Measurements from ENCODE around the gene PPP2R5D. TPM values are rescaled to one million over a fixed set of nuclear protein-coding genes. Genes with fewer than 3 reads are reported as not detected.

The PPP2R5D gene
- total RNA-seq, 1 donor from 2014 or later, result 33.4 TPM

DNA sequence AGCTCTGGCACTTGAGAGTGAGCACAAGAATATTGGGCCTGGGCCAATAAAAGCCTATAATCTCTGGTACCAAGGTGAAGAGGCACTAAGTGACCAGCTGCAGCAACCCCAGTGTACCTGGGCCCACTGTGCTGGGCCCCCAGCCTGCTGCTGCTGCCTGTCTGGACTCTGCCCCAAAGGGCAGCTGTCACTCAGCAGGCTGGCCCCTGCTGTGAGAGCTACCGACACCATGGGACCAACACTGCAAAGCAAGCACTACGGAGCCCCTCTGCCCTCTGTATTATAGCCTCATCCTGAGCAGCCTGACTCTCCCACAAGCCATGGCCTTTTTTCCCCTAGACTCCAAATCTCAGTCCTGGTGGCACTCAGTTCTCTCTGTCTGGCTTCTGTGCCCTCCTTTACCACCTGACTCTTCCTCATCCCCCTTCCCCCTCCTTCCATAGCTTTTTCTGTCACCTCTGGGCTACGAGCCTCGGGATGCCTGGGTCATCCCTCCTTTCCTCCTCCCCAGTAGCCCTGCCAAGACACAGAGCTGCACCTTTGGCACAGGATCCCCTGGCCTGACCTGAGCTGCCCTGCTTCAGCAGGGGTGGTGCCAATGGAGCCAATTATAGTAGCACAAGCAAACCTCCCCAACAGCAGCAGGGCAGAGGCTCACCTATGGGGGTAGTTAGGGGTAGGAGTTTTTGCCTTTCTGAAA, 51.3 kb downstream of the PPP2R5D start:
- Histone ChIP-seq H3K4me3 (ENCODE audit: low read depth, low read length) (no peak overlapping the region), H3K36me3 (ENCODE audit: control insufficient read depth, insufficient read depth, low read length) (peaks cover 7% of the 10 kb centered on the region), H3K27me3 (ENCODE audit: control insufficient read depth, insufficient read depth, low read length) (no peaks in the 10 kb centered on the region)
- DNase-seq (ENCODE audit: low read depth), result no peak
- TF ChIP-seq, protein P1, sequence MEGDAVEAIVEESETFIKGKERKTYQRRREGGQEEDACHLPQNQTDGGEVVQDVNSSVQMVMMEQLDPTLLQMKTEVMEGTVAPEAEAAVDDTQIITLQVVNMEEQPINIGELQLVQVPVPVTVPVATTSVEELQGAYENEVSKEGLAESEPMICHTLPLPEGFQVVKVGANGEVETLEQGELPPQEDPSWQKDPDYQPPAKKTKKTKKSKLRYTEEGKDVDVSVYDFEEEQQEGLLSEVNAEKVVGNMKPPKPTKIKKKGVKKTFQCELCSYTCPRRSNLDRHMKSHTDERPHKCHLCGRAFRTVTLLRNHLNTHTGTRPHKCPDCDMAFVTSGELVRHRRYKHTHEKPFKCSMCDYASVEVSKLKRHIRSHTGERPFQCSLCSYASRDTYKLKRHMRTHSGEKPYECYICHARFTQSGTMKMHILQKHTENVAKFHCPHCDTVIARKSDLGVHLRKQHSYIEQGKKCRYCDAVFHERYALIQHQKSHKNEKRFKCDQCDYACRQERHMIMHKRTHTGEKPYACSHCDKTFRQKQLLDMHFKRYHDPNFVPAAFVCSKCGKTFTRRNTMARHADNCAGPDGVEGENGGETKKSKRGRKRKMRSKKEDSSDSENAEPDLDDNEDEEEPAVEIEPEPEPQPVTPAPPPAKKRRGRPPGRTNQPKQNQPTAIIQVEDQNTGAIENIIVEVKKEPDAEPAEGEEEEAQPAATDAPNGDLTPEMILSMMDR (IDR thresholded peaks at IDR 0.05; ENCODE audit: insufficient read depth, low read length, poor library complexity, severe bottlenecking), result no peak

DNA sequence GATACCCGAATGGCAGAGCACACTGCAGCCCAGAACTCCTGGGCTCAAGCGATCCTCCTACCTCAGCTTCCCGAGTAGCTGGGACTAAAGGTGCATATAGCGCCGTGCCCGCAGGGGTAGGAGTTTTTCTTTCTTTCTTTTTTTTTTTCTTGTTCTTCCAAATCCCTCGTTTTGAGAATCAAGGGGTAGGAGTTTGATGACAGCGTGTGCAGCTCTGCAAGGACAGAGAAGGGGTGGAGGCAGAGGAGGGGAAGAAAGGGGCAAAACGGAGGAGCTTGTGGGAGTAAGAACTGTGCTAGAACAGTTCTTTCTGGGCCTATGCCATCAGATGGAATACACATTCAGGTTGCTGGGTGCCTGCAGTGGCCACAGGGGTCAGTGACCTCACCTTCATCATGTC, 52.3 kb downstream of the PPP2R5D start:
- TF ChIP-seq, protein P1 (IDR thresholded peaks at IDR 0.05; ENCODE audit: insufficient read depth, low read length, poor library complexity, severe bottlenecking), result no peak
- Histone ChIP-seq H3K27me3 (ENCODE audit: control insufficient read depth, insufficient read depth, low read length) (no peaks in the 10 kb centered on the region), H3K4me3 (ENCODE audit: low read depth, low read length) (no peak overlapping the region), H3K36me3 (ENCODE audit: control insufficient read depth, insufficient read depth, low read length) (peaks cover 7% of the 10 kb centered on the region)
- DNase-seq (ENCODE audit: low read depth), result no peak

DNA sequence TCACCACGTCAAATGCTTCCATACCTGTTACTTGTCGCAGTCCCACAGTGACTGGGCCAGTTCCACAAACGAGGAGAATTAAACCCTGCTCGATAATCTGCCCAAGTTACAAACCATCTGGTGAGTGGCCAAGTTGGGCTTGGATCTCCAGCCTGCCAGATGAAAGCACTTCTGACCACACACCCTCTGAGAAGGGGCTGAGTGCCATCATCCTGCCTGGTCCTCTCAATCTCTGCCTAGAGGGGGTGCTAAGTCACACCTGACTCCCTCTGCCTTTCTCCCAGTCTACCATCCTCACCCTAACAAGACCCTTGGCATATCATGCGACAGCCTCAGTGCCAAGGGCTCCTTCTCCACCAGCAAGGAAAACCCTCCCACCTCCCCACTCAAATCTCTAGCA, 52.8 kb downstream of the PPP2R5D start:
- H3K36me3 ChIP-seq (ENCODE audit: control insufficient read depth, insufficient read depth, low read length), result peaks cover 7% of the 10 kb centered on the region

DNA sequence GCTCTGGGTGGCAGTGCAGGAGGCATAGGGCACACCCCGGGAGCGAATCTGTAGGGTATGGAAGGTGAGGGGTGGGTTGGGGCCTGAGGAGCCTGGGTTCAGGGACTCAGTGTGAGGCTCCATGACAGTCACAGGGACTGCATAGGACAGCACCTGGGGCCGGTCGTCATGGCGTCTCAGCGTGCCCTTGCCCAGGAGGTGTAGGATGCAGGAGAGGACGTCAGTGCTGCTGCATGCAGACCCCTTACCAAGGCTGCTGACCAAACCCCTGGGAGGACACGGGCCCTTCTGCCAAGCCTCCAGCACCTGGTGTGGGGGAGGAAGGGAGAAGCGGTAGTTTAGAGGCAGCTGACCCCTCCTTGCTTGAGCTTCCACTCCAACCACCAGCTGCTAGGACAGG, 53.3 kb downstream of the PPP2R5D start:
- DNase-seq (ENCODE audit: low read depth), result no peak
- TF ChIP-seq, protein P1 (IDR thresholded peaks at IDR 0.05; ENCODE audit: insufficient read depth, low read length, poor library complexity, severe bottlenecking), result no peak
- Histone ChIP-seq H3K4me3 (ENCODE audit: low read depth, low read length) (no peak overlapping the region), H3K36me3 (ENCODE audit: control insufficient read depth, insufficient read depth, low read length) (peaks cover 7% of the 10 kb centered on the region), H3K27me3 (ENCODE audit: control insufficient read depth, insufficient read depth, low read length) (no peaks in the 10 kb centered on the region)

More for the DNA sequence above, 52.8 kb downstream of the PPP2R5D start:
- no peak for DNase-seq (ENCODE audit: low read depth)
- Histone ChIP-seq H3K4me3 (ENCODE audit: low read depth, low read length) (no peak overlapping the region), H3K27me3 (ENCODE audit: control insufficient read depth, insufficient read depth, low read length) (no peaks in the 10 kb centered on the region)
- TF ChIP-seq, protein P1 (IDR thresholded peaks at IDR 0.05; ENCODE audit: insufficient read depth, low read length, poor library complexity, severe bottlenecking), result no peak

DNA sequence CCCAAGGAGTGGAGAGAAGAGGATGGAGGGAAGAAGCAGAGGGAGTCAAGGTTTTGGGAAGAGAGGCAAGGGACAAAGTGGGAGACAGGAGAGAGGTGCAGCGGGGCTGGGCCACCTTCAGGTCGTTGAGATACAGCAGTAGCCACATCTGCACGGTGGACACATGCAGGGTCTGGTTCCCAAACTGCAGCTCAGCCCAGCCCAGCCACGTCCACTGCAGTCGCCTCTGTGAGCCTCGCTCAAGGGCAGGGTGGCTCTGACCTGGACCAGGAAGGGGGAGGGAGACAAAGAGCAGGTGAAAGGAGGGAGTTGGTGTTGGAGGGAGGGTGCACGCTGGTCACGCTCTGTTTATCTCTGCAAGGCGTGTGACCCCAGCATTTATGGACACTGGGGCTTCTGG, 54.4 kb downstream of the PPP2R5D start:
- Histone ChIP-seq H3K4me3 (ENCODE audit: low read depth, low read length) (no peak overlapping the region), H3K27me3 (ENCODE audit: control insufficient read depth, insufficient read depth, low read length) (no peaks in the 10 kb centered on the region), H3K36me3 (ENCODE audit: control insufficient read depth, insufficient read depth, low read length) (peaks cover 7% of the 10 kb centered on the region)
- DNase-seq (ENCODE audit: low read depth), result no peak
- TF ChIP-seq, protein P1 (IDR thresholded peaks at IDR 0.05; ENCODE audit: insufficient read depth, low read length, poor library complexity, severe bottlenecking), result no peak
